ENCODE results near the gene PIK3C2G.
"Not testable (repeated sequence)": the region's sequence is repeated elsewhere in the genome, so short reads cannot be mapped to it uniquely, and the experiment has no call there.

The PIK3C2G gene

DNA sequence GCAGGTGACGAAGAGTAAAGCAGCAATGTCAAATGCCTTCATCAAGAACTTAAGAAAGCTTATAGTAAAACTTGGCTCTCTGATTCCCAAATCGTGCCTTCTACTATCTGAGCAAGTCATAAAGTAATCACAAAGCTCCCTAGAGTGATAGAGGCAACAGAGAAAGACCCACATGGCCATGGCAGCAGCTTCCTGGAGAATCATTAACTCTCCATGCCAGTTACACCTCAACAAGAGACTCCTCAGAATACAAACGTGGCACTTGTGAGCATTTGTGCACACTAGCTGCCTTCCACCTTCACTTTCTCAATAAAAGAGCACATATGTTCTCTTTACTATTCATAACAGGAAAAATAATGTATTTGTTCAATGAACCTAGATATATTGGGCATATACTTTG, 428.5 kb downstream of the PIK3C2G start:
- Mint-ChIP-seq H3K27ac (no peak overlapping the region), H3K9me3 (peaks cover 5% of the 10 kb centered on the region), H3K4me3 (no peak overlapping the region), H3K4me1 (ENCODE audit: low read depth) (no peaks in the 10 kb centered on the region), H3K27me3 (no peaks in the 10 kb centered on the region), H3K36me3 (ENCODE audit: low read depth) (no peaks in the 10 kb centered on the region)
- no peak for DNase-seq

DNA sequence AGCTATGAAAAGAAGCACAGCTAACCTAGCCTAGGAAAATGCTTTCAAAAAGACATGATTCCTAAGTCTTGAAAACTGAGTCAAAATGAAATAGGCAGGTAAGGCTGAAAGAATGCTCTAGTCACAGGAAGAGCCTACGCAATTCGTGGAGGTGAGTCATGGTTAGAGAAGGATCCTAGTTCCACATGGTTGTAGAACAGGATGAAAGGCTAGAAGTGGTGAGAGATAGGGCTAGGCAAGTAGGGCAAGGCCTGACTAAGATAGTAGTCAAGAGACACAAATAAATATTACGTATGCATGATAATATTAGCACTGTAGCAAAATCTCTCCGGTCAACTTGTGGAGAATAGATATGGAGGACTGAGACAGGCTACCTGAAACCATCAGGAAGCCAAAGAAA, 429.3 kb downstream of the PIK3C2G start:
- peaks cover 5% of the 10 kb centered on the region for H3K9me3 Mint-ChIP-seq
- H3K4me1 Mint-ChIP-seq (ENCODE audit: low read depth) = no peaks in the 10 kb centered on the region
- no peak overlapping the region for H3K4me3 Mint-ChIP-seq
- no peaks in the 10 kb centered on the region for H3K27me3 Mint-ChIP-seq
- H3K27ac Mint-ChIP-seq = no peak overlapping the region
- no peaks in the 10 kb centered on the region for H3K36me3 Mint-ChIP-seq (ENCODE audit: low read depth)
- no peak for DNase-seq

DNA sequence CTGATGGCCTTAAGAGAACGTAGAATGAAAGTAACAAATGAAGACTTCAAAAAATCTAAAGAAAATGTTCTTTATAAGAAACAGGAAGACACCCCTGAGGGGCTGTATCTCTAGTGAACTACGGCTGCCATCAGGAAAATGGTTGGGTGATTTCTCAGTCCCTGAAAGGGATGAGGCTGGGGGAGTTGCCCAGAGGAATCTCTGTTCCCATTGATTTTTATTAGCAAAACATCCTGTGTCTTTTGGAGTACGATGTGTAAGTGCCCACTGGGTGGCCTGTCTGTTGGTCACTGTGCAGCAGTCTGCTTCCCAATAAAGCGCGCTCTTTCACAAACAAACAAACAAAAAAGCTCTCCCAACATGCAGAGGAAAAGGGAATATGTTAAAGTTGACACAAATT, 432.7 kb downstream of the PIK3C2G start:
- H3K36me3 Mint-ChIP-seq (ENCODE audit: low read depth); H3K9me3 Mint-ChIP-seq; H3K4me3 Mint-ChIP-seq; DNase-seq; H3K27me3 Mint-ChIP-seq; H3K4me1 Mint-ChIP-seq (ENCODE audit: low read depth); H3K27ac Mint-ChIP-seq: not testable (repeated sequence)

DNA sequence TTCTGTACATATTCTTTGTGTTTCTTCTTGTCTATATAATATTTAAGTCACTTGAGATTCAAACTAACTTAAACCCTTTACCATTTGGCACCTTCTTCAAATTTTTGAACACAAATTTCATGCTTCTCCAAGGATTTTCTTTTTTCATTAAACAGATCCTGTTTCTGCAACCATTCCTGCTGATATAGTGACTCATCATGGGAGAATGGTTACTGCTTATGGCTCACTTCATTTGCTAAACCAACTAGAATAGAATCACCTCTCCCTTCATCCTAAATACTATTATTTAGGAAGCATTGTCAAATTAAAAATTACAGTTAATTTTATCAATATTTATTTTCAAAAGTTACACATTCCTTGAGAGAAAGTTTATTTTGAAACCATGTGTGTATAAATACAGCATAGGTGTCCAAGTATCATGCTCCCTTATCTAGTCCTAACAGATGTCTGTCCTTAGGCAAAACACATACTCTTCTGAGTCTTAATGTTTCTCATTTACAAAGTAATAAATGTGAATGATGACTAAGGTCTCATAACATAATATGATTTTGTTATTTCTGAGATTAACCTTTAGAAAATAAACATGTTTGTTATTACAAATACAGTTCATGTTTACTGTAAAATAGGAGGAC, 435.8 kb downstream of the PIK3C2G start:
- no peak overlapping the region for H3K27ac Mint-ChIP-seq
- no peak for DNase-seq

More for the DNA sequence above, 435.8 kb downstream of the PIK3C2G start:
- Mint-ChIP-seq H3K4me3 (no peak overlapping the region), H3K27me3 (no peaks in the 10 kb centered on the region), H3K4me1 (ENCODE audit: low read depth) (no peaks in the 10 kb centered on the region), H3K36me3 (ENCODE audit: low read depth) (no peaks in the 10 kb centered on the region), H3K9me3 (peaks cover 2% of the 10 kb centered on the region)
